ENCODE measurements around the gene C6.
A peak's percentile ranks its signal among the peaks of the same experiment; 100 is the strongest.
"Not testable (repeated sequence)": the region's sequence is repeated elsewhere in the genome, so short reads cannot be mapped to it uniquely, and the experiment has no call there.

Gene C6

GRCh38 chr5:41196197-41196596, 17.1 kb downstream of the C6 start:
- no peak for DNase-seq

DNA sequence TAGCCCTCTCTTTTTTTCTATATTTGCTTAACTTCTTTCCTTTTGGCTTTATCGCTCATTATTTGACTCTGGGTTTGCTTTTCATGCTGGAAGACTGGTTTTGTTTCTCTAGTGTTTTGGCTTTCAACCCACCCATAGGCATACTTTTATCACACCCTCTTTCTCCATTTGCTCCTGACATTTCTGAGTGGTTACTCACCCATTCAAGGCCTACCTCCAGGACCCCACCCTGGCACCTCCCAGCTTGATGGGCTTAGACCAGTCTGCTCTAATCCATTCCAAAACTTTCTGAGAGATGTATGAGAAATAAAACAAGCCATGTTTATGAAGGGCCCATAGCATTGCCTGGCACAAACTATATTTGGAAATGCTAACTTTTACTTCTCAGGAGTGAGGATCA, 18.1 kb downstream of the C6 start:
- DNase-seq: no peak

DNA sequence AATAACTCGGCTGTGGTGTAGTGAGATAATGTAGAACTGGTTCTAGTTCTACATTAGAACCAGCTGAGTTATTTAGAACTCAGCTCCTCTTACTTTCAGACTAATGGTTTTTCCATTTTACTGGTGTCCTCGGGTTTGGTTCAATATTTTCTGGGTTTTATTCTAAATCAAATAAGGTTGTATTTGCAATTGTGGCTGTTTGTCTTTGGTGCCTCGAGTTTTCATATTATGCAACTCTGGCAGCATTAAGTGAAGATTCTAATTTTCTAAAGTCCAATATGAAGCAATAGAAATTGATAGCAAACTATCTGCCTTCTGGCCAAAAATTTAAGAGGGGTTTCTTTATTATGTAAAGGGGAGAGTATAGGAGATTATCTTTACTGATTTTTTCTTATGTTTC, 19.0 kb downstream of the C6 start:
- no peak for DNase-seq

GRCh38 chr5:41193456-41194205, 19.7 kb downstream of the C6 start:
- no peak for DNase-seq

DNA sequence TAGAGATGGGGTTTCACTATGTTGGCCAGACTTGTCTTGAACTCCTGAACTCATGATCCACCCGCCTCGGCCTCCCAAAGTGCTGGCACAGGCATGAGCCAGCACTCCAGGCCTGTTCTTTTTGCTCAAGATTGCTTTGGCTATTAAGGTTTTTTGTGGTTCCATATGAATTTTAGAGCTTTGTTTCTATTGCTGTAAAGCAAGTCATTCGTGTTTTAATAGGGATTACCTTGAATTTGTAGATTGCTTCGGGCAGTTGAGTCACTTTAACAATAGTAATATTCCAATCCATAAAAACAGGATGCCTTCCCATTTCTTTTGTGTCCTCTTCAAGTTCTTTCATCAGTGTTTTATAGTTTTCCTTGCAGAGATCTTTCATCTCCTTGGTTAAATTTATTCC, 22.1 kb downstream of the C6 start:
- no peak for DNase-seq

GRCh38 chr5:41186143-41186542, 27.2 kb downstream of the C6 start:
- no peak for DNase-seq

- DNase-seq: not testable (repeated sequence)
Observed at GRCh38 chr5:41183331-41183730, 30.0 kb downstream of the C6 start.

- DNase-seq: no peak
Observed at GRCh38 chr5:41182666-41183065, 30.7 kb downstream of the C6 start.

DNA sequence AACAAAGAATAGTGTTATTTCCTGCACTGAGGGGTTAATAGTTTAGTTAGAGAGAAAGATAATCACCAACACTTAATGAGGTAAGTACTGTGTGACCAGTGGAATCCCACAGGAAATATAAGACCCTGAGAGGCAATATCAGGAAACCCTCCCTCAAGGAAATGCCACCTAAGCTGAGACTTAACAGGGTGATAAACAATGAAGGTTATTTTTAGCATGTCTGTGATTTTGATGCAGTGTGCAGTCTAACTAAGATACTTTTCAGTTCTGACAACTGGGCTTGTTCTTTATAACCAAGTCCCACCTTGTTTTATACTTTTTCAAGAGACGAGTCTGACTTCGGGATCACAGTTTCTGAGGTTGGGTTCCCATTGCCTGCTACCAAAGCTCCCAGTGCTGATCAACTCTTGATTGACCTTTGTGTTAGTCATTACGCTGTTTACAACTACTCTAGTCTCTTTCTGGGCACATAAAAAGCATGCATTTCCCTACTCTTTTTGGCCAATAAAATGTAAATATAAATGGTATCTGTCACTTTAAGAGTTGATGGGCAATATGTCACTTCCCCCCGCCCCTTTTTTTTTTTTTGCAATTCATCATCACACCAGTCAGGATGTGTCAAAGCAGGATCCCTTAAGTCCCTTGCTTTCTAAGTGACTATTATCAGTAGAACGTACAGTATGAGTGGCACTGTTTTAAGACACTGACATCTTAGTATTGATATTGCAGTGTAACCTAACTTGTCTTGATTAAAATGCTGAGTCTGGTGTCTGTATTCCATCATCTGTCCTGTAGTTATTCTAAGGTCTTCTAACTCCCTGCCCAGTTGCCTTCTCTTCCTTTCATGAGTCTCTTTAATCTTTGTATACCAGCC, 31.4 kb downstream of the C6 start:
- DNase-seq: no peak

DNA sequence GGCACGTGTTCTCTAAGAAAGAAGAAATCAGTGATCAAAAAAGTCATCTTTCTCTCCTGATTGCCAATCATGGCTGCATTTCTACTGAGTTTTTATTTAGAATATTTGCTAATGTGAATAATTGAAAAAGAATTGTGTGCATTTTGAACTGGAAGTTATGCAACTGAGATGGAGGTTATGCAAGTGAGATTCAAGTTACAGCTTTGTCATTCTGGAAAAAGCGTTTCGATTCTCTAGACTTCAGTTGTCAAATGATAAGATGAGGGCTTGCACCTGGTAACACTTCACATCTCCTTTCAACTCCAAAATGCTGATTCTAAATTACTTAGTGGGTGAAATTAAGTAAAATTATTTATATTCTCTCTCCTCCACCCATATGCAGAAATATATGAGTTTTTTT, 36.4 kb downstream of the C6 start:
- no peak for DNase-seq

DNA sequence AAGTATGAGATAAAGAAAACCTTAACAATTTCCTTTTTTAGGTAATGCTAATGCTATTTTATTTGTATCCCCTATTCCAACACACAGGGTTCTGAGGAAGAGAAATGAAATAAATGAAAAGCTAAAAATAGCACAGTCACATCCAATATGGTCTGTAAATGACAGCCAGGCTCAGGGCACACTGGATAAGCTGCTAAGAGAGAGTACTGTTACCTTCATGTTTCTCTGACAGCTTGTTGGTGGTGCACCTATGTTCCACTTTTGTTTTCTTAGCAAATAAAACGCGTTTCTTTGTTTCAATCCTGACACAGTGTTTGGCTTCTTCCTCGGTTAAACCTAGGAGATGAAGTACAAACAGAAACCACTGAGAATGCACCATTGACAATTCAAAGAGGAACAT, 41.3 kb downstream of the C6 start:
- no peak for DNase-seq

DNA sequence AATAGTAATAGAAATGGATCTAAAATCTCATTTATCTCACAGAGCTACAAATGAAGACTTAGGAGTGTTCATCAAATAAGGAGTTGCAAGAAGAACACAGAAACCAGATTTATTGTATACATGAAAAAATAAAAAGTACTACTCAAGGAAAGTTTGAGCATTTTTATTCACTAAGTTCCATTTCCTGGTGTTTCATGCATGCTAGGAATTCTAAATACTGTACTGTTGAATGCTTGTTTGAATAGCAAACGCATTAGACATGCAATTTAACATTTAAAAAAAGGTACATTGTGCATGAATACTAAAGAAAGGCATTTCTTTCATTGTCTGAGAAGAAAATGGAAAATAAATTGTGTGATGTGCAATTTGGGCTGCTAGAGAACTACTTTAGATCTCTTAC, 52.1 kb downstream of the C6 start:
- no peak for DNase-seq

DNA sequence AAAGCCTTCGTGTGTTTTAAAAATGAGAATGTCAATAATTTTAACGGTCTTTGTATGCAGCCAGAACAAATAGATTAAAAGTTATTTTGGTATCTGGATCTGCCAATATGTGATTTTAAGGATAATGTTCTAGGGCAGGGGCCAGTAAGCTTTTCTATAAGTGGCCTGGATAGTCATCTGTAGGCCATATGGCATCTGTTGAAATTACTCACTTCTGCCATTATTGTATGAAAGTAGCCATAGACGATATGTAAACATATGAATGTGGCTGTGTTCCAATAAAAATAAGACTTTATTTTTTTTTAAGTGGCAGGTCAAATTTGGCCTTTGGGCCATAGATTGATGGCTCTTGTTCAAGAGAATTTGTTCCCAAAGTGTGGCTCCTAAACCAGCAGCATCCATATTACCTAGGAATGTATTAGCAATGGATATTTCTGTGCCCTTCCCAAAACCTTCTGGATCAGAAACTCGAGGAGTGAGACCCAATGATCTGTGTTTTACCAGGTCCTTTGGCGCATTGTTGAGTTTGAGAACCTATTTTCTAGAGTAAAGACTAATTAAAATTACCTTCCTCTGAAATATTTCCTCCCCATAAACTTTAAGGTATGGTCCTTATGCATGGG, 55.9 kb downstream of the C6 start:
- no peak for DNase-seq

- no peak for DNase-seq
Observed at GRCh38 chr5:41156739-41157138, 56.6 kb downstream of the C6 start.

GRCh38 chr5:41154491-41154890, 58.8 kb downstream of the C6 start:
- DNase-seq: no peak

DNA sequence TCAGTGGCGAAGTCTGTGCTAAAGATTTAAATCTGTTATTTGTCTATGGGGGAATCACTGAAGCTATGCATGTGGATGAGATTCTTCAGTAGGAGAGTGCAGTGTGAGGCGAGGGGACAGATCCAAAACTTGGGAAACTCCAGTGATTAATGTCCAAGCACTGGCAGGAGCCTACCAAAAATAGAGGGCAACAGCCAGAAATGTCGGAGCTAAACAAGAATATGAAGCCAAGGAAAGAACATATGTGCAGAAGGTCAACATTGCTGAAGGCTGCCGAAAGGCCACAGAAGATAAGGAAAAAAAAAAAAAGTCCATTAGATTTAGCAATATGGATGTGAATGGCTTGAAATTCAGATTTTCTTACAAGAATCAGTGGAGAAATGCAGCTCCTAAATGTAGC, 61.8 kb downstream of the C6 start:
- no peak for DNase-seq

- DNase-seq: no peak
Observed at GRCh38 chr5:41148448-41148847, 64.9 kb downstream of the C6 start.

DNA sequence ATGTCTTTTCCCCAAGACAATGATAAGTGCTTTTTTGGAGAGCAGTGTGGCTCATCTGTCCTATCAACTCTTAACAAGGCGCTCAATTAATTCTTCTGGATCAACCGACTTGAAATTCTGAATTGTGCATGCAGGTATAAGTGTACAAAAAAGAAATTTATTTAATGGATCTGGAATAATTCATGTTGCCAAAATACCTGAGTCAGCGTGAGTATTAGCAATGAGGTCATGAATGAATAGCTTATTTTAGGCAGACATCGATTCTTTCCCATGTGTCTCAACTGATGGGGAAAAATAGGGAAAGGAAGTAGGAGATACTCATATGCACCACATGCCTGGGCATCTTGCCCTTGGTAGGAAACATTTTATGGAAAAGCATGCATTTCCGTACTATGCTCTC, 68.0 kb downstream of the C6 start:
- no peak for DNase-seq

DNA sequence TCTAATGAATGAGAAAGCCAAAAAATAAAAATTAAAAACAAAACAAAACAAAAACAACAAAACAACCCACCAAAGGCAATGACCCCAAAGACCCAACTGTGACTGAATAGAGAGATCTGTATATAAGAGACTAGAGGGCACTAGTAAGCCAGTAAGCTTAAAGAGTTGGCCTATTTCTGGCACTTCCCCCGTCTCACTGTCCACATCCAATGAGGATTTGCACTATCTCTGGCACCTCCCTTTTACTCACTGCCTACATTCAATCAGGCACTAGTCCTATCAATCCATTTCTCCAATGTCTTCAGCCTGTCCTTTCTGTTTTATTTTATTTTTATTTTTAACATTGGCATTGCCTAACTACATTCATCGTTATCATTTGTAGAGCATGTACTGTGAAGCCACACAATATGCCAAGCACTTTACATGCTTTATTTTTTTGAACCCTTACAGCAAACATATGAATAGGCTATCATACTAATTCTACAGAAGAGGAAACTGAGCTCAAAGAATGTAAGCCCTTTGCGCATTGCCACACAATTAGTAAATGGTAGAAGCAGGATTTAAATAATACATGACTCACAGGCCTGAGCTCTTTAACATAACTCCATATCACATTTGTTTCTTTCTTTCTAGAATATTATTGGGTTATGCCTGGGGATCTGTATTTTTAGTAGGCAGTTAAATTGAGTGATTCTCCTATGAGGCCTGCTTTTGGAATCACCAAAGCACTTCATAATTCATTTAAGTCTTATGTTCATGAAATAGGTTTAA, 70.0 kb downstream of the C6 start:
- no peak for DNase-seq

DNA sequence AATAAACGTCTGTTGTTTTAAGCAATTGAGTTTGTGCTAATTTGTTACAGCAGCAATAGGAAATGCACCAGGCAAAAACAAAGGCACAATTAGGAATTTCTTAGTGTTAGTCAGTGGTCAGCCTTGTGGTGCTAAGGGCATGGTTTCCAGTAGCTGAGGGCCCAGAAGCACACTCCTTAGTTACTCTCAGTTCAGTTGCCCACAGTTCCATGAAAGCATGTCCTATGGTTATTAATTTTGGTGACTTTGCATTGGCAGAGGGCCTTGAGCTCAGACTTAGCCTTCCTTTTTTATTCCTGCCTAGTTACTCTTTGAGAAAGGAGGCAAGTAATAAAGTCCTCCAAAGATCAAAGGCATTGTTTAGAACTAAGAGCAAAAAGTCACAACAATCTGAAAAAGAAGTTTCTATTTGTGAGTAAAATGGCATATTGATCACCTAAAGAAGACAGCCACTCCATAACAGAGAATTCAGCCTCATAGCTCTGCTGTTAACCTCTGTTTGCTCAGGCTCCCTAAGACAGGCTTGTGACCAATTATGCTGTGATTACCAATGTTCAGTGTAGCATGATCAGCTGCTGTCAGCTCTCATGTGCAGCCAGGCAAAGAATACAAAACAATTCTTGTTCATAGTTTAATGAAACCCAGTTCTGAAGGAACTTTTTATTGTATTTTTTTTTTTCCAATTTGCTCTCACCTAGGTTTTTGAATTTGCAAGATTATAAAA, 85.2 kb downstream of the C6 start:
- DNase-seq: peak; percentile 42

GRCh38 chr5:41122459-41122858, 90.9 kb downstream of the C6 start:
- DNase-seq: no peak

- no peak for DNase-seq
Observed at GRCh38 chr5:41120600-41120999, 92.7 kb downstream of the C6 start.

DNA sequence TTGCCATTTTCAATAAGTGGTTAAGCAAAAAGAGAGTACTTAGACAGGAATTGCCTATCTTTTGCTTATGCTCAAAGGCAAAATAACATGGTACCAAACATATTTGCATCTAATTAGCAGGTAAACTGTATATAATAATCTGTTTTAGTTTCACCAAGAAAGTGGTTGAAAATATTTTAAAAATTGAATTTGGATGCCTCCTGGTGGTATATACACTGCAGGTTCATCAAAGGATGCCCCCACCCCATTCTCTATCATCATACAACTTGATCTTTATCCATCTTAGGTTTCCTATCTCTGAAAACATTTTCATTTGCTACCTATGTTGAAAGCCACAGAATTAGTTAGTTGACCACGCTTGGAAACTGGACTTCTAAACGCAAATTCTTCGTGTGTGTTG, 95.2 kb downstream of the C6 start:
- DNase-seq: no peak

Data from NCI-H1048 (cell line).